IPS DF 6.9 (cell line): ENCODE measurements around the gene SLC35F3.
A peak's percentile ranks its signal among the peaks of the same experiment; 100 is the strongest.

Experiments
- DNase-seq: peaks from one replicate; pipeline ENCODE4 v3.0.0-alpha.2; 2013; ENCODE audit warnings: low read depth, low spot score
- H3K27ac ChIP-seq: one replicate; pipeline ENCODE4 v1.5.1; 2013; ENCODE audit warnings: low read length, control low read depth
- H3K27me3 ChIP-seq: 2 replicates; pipeline ENCODE4 v1.6.1; 2013; ENCODE audit warnings: mild to moderate bottlenecking, low read length; ENCODE audit not compliant: control insufficient read depth, insufficient read depth
- H3K36me3 ChIP-seq: 2 replicates; pipeline ENCODE4 v1.6.1; 2013; ENCODE audit warnings: low read length; ENCODE audit not compliant: control insufficient read depth, insufficient read depth
- H3K4me1 ChIP-seq: 2 replicates; pipeline ENCODE4 v1.6.1; 2013; ENCODE audit warnings: low read length; ENCODE audit not compliant: control insufficient read depth, insufficient read depth
- H3K4me3 ChIP-seq: 2 replicates; pipeline ENCODE4 v1.5.1; 2013; ENCODE audit warnings: mild to moderate bottlenecking, low read length
- H3K9me3 ChIP-seq: 2 replicates; pipeline ENCODE4 v1.6.1; 2013; ENCODE audit warnings: low read length, inconsistent platforms; ENCODE audit not compliant: control insufficient read depth, insufficient read depth
- WGBS: extraction: QIAGEN DNeasy Blood & Tissue Kit; methylation state at CpG from one replicate; pipeline ENCODE4 v1.1.7; 2013; ENCODE audit warnings: mixed read lengths, missing lambda C conversion rate; ENCODE audit not compliant: insufficient read length, insufficient coverage; 5-methylcytosine and 5-hydroxymethylcytosine counted together

Gene SLC35F3

DNA sequence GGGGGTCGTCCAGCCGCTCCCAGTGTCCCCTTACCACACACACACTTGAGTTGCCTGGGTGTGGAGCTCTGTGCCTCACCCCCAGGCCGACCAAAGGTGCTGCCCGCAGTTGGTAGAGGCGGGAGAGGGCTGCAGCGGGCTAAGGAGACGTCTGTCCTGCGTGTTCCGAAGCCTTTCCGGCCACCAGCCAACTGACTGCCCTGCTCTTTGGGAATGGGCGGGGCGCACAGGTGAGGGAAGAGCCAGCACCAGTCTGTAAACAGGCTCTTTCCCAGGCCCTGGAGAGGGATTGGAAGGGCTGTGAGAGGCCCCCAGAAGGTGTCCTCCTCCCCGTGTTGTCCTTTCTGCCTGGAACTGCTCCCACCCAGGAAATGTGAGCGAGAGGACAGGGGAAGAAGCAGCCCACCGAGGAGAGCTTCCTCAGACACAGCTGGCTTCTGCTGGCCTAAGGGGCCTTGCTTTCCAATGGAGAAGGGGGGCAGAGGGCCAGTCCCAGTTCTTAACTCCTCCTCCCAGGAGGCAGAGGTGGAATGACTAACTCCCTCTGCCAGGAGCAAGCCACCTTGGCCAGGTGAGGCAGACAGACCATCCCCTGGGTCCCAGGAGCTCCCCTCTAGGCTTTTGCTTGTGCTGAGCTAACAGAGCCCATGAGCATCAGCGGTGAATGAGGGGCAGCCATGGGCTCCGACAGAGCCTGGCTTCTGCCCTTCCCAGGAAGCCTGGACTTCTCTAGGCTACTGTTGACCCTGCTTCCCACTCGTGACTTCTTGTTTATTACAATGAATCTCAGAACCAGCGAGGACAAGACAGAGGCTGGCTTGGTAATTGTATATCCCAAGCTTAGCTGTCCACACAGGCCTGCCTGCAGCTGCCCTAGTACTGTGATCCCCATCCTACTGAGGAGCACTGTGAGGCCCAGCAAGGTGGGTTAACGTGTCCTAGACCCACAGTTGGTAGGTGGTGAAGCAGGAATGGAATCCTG lies 310.7 kb downstream of the SLC35F3 start:
- no peaks in the 10 kb centered on the region for H3K9me3 ChIP-seq
- H3K4me3 ChIP-seq = peak overlapping the region; percentile 70; the same call in 1 of the 2 replicates
- peaks cover 6% of the 10 kb centered on the region; the same call in 1 of the 2 replicates for H3K4me1 ChIP-seq
- no peak overlapping the region for H3K27ac ChIP-seq
- no peaks in the 10 kb centered on the region for H3K36me3 ChIP-seq
- no CpG with 5 or more reads among the region's 20 CpGs for WGBS
- no peak for DNase-seq
- no peaks in the 10 kb centered on the region; the same call in 1 of the 2 replicates for H3K27me3 ChIP-seq

DNA sequence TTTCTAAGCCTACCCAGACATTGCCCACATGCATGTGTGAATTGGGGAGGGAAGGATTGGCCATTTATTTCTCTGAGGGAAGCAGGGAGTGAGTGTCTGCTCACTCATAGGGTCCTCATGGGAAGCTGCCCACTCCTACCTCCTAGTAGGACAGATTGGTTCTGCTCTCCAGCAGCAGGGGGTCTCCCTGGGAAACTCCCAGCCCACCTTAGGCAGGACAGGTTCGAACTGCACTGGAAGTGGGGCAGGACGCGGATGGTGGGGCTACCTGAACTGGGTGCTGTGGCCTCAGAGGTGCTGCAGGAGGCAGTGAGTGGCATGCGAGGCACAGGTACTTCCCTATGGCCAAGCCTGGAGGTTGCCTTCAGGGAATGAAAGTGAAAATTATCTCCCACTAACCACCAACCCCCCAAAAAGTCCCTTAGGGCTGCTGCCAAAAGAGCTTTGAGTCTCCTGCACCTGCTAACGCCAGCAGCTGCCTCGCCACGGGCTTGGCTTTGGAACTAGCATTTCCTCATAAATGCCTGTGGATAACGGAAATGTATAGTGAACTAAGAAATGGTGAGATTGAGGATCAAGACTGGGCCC lies 311.7 kb downstream of the SLC35F3 start:
- Histone ChIP-seq H3K36me3 (no peaks in the 10 kb centered on the region), H3K27me3 (no peaks in the 10 kb centered on the region; the same call in 1 of the 2 replicates), H3K27ac (no peak overlapping the region), H3K9me3 (no peaks in the 10 kb centered on the region), H3K4me1 (peaks cover 6% of the 10 kb centered on the region; the same call in 1 of the 2 replicates), H3K4me3 (no peak overlapping the region)
- DNase-seq = no peak
- no CpG with 5 or more reads among the region's 8 CpGs for WGBS

DNA sequence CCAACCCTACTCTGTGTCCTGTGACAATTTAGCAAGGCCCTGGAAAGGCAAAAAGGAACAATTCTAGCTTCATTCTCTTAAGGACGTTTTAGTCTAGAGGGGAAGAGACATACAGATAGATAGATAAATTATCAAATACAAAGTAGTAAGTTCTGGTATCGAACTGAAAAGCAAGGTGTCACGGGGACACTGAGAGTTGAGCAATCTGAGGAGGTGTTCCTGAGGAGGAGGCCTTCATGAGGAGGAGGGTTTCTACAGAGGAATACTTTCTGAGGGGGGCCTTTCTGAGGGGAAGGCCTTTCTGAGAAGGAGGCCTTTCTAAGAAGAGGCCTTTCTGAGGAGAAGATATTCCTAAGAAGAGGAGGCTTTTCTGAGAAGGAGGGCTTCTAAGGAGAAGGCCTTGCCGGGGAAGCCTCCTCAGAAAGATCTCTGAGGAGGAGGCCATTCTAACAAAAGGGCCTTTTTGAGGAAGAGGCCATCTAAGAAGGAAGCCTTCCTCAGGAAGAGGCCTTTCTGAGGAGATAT lies 312.9 kb downstream of the SLC35F3 start:
- no peaks in the 10 kb centered on the region for H3K36me3 ChIP-seq
- no CpG with 5 or more reads among the region's 4 CpGs for WGBS
- H3K9me3 ChIP-seq = no peaks in the 10 kb centered on the region
- H3K4me3 ChIP-seq = no peak overlapping the region
- no peak overlapping the region for H3K27ac ChIP-seq
- H3K27me3 ChIP-seq = no peaks in the 10 kb centered on the region; the same call in 1 of the 2 replicates
- DNase-seq = no peak
- peaks cover 6% of the 10 kb centered on the region; the same call in 1 of the 2 replicates for H3K4me1 ChIP-seq

GRCh38 chr1:234218078-234218477 lies 313.6 kb downstream of the SLC35F3 start:
- Histone ChIP-seq H3K27me3 (no peaks in the 10 kb centered on the region; the same call in 1 of the 2 replicates), H3K4me1 (peaks cover 6% of the 10 kb centered on the region; the same call in 1 of the 2 replicates), H3K36me3 (no peaks in the 10 kb centered on the region), H3K27ac (no peak overlapping the region), H3K9me3 (no peaks in the 10 kb centered on the region), H3K4me3 (no peak overlapping the region)
- WGBS = no CpG with 5 or more reads among the region's 3 CpGs
- DNase-seq = no peak

GRCh38 chr1:234219711-234220110 lies 315.2 kb downstream of the SLC35F3 start:
- DNase-seq = no peak
- H3K4me3 ChIP-seq = no peak overlapping the region
- no peaks in the 10 kb centered on the region for H3K9me3 ChIP-seq
- no peaks in the 10 kb centered on the region for H3K27me3 ChIP-seq
- no peaks in the 10 kb centered on the region for H3K36me3 ChIP-seq
- H3K27ac ChIP-seq = no peak overlapping the region
- H3K4me1 ChIP-seq = peaks cover 6% of the 10 kb centered on the region; the same call in 1 of the 2 replicates
- no CpG with 5 or more reads among the region's 9 CpGs for WGBS

GRCh38 chr1:234221601-234222000 lies 317.1 kb downstream of the SLC35F3 start:
- H3K36me3 ChIP-seq = no peaks in the 10 kb centered on the region
- no CpG with 5 or more reads among the region's 2 CpGs for WGBS
- no peak overlapping the region for H3K27ac ChIP-seq
- H3K27me3 ChIP-seq = no peaks in the 10 kb centered on the region
- no peak overlapping the region for H3K4me3 ChIP-seq
- no peak for DNase-seq
- H3K4me1 ChIP-seq = peaks cover 2% of the 10 kb centered on the region; the same call in 1 of the 2 replicates
- H3K9me3 ChIP-seq = no peaks in the 10 kb centered on the region

DNA sequence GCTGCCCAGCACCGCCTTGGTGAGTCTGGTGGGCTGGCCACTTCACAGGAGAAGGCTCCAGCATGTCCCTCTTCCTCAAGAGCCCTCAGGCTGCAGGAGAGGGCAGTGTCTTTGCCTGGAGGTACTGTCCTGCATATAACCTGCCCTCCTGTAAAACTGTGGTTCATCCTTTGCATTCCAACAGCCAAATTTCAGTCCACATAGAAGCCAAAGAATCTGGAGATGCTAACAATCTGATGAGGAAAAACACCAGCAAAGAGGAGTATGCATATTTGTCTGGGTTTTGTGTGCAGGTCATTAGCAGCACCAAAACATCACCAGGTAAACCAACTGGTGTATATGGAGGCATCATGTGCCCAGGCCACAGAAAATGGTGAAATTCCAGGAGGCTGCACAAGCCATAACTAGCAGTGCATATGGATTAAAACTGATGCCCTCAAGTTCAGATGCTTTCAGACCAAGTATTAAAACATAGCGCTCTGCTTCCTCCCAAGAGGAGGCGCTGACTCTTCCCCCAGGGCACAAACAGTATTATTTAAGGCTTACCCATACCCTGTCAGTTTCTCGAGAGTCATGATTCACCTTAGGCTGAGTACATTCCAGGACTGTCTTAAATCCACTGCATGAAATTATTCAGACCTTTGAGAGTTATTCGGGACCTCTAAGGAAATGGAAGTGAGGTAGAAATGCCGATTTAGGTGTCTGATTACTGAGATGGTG lies 318.2 kb downstream of the SLC35F3 start:
- Histone ChIP-seq H3K27ac (no peak overlapping the region), H3K4me1 (peaks cover 5% of the 10 kb centered on the region; the same call in 1 of the 2 replicates), H3K27me3 (0 out of 2 replicates have a peak, but pooled peaks cover 1% of the 10 kb centered on the region), H3K4me3 (no peak overlapping the region), H3K36me3 (no peaks in the 10 kb centered on the region), H3K9me3 (no peaks in the 10 kb centered on the region)
- WGBS = no CpG with 5 or more reads among the region's 6 CpGs
- no peak for DNase-seq

DNA sequence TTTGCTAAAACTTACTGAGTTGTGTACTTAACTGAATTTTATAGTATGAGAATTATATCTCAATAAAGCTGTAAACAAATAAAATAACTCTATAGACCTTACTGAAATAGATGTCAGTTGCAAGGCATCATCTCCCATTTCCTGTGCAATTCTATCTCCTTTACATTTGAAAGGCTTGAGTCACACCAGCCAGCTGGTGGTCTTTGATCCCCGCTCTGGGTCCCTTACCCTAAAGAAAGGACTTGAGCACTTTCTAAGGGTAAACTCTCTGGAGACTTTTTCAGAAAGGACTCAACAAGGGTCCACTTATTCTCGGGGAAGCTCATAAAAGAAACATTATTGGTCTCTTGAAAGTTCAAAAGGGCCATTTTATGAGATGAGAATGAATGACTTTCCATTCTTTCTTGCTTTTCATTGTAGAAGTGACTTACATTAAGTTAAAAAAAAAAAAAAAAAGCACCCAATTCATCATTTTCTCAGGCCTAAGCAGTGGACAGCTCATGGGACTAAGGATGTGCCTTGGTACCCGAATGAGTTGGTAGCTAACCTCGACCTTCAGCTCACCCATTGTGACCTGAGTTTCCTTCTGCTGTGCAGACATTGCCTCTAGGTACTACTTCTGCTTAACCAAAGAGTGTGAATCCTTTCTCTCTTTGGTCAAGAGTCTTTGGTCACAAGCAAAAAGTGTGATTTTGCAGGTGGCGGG lies 321.8 kb downstream of the SLC35F3 start:
- Histone ChIP-seq H3K27ac (no peak overlapping the region), H3K4me3 (no peak overlapping the region), H3K4me1 (peaks cover 5% of the 10 kb centered on the region; the same call in 1 of the 2 replicates), H3K27me3 (0 out of 2 replicates have a peak, but pooled peaks cover 1% of the 10 kb centered on the region), H3K9me3 (no peaks in the 10 kb centered on the region), H3K36me3 (no peaks in the 10 kb centered on the region)
- no peak for DNase-seq
- WGBS = no CpG with 5 or more reads among the region's 5 CpGs

- Histone ChIP-seq H3K27me3 (0 out of 2 replicates have a peak, but pooled peaks cover 1% of the 10 kb centered on the region), H3K36me3 (no peaks in the 10 kb centered on the region), H3K4me3 (no peak overlapping the region), H3K4me1 (peaks cover 5% of the 10 kb centered on the region; the same call in 1 of the 2 replicates), H3K9me3 (no peaks in the 10 kb centered on the region), H3K27ac (no peak overlapping the region)
- DNase-seq = no peak
- no CpG with 5 or more reads among the region's 10 CpGs for WGBS
These were observed 322.3 kb downstream of the SLC35F3 start for GRCh38 chr1:234226819-234227165.
